HG02571 (cell line): ENCODE data around the gene RBFOX2.
"Not testable (repeated sequence)": the region's sequence is repeated elsewhere in the genome, so short reads cannot be mapped to it uniquely, and the experiment has no call there.

Source experiments
- ATAC-seq: cut with Tn5 transposase; IDR thresholded peaks from one replicate; pipeline ENCODE4 v1.9.1; 2021; ENCODE audit warnings: mild to moderate bottlenecking, moderate library complexity; ENCODE audit not compliant: unreplicated experiment

RBFOX2 gene

GRCh38 chr22:35795476-35795875 is 233.1 kb downstream of the RBFOX2 start:
- ATAC-seq, result no peak

- ATAC-seq, result no peak
These were observed 236.1 kb downstream of the RBFOX2 start for GRCh38 chr22:35792506-35792905.

- not testable (repeated sequence) for ATAC-seq
These were observed 236.8 kb downstream of the RBFOX2 start for GRCh38 chr22:35791788-35792187.

GRCh38 chr22:35785181-35785923 is 243.3 kb downstream of the RBFOX2 start:
- no peak for ATAC-seq

- ATAC-seq, result no peak
These were observed 244.0 kb downstream of the RBFOX2 start for GRCh38 chr22:35784633-35785032.

- no peak for ATAC-seq
These were observed 244.5 kb downstream of the RBFOX2 start for GRCh38 chr22:35783943-35784614.

GRCh38 chr22:35782504-35782903 is 246.1 kb downstream of the RBFOX2 start:
- ATAC-seq, result no peak

GRCh38 chr22:35781898-35782297 is 246.7 kb downstream of the RBFOX2 start:
- ATAC-seq, result no peak

- no peak for ATAC-seq
These were observed 251.2 kb downstream of the RBFOX2 start for GRCh38 chr22:35777335-35777975.

GRCh38 chr22:35775339-35775738 is 253.3 kb downstream of the RBFOX2 start:
- no peak for ATAC-seq

GRCh38 chr22:35769974-35770373 is 258.6 kb downstream of the RBFOX2 start:
- ATAC-seq, result no peak

- no peak for ATAC-seq
These were observed 261.7 kb downstream of the RBFOX2 start for GRCh38 chr22:35766654-35767580.

GRCh38 chr22:35761037-35761436 is 267.6 kb downstream of the RBFOX2 start:
- no peak for ATAC-seq

- ATAC-seq, result no peak
These were observed 270.2 kb downstream of the RBFOX2 start for GRCh38 chr22:35758394-35758793.

GRCh38 chr22:35756722-35757121 is 271.9 kb downstream of the RBFOX2 start:
- no peak for ATAC-seq

GRCh38 chr22:35754761-35755160 is 273.9 kb downstream of the RBFOX2 start:
- ATAC-seq, result no peak

- no peak for ATAC-seq
These were observed 275.8 kb downstream of the RBFOX2 start for GRCh38 chr22:35752863-35753189.

GRCh38 chr22:35752006-35752862 is 276.4 kb downstream of the RBFOX2 start:
- no peak for ATAC-seq

GRCh38 chr22:35749808-35750207 is 278.8 kb downstream of the RBFOX2 start:
- no peak for ATAC-seq
